OCI-LY1 (cell line): ENCODE data around the gene TAF3.

Experiments
- CTCF ChIP-seq: fragments of 200-600 bp; sonication (generic), shearing (Covaris generic); IDR thresholded peaks from 2 replicates; pipeline ENCODE4 v1.5.1; 2017; ENCODE audit warnings: mild to moderate bottlenecking, antibody characterized with exemption, low read length, moderate library complexity, mixed read lengths
- EZH2 ChIP-seq: fragments of 200-600 bp; sonication (generic), shearing (Covaris generic); IDR thresholded peaks from 2 replicates; pipeline ENCODE4 v1.8.0; 2017; ENCODE audit warnings: borderline replicate concordance, mixed run types, mild to moderate bottlenecking, antibody characterized with exemption, low read length, moderate library complexity, mixed read lengths

DNA sequence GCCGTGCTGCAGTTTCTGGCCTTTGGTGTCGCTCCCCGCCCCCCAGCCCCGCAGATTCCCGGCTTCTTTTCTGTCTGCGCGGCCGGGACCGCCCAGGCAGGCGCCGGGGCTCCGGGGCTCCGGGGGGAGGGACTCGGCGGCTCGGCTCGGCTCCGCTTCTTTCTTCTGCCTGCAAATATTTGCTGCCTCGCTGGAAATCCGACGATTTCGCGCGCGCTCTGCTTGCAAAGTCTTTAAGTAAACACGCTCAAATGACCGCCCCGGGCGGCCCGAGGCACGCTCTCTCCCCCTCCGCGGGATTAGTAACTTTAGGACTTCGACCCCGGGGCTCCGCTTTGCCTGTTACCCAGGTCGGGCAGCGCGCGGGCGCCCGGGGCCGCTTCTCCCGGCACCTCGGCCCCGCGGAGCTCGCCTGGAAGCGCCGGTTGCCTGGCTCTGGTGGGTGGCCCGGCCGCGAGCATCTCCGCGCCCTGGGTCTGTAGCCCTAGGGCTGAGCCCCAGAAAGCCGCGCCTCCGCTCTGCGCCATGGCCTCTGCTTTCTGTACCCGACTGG, 232.3 kb downstream of the TAF3 start:
- no peak for TF ChIP-seq CTCF
- TF ChIP-seq EZH2: no peak
